ENCODE data around the gene NXPH3. TPM values are rescaled to one million over a fixed set of nuclear protein-coding genes. Genes with fewer than 3 reads are reported as not detected.
"Not testable (repeated sequence)": the region's sequence is repeated elsewhere in the genome, so short reads cannot be mapped to it uniquely, and the experiment has no call there.

The NXPH3 gene
- polyA plus RNA-seq, 1 of the 3 experiments (the other 2 are of a cell fraction): 0.30 TPM

GRCh38 chr17:49549691-49550678 is 25.7 kb upstream of the NXPH3 start:
- Histone ChIP-seq H3K79me2 (ENCODE audit: insufficient read depth) (no peaks in the 10 kb centered on the region), H3F3A (replicated peaks; ENCODE audit: insufficient read depth) (no peaks in the 10 kb centered on the region), H3K4me2 (no peak overlapping the region), H3K9ac (no peak overlapping the region), H3K4me1 (ENCODE audit: control insufficient read depth in 1 of 2, insufficient read depth in 2 of 2, low read depth in 1 of 2, low read length in 1 of 2) (peaks cover 0 to 43% of the 10 kb centered on the region in 2 experiments; a peak in 1 of 4 replicates), H3K27me3 (ENCODE audit: insufficient read depth) (no peaks in the 10 kb centered on the region), H3K36me3 (replicated peaks in 1 of 2; ENCODE audit: control insufficient read depth in 1 of 2, insufficient read depth in 2 of 2, low read length in 1 of 2) (no peaks in the 10 kb centered on the region), H3K4me3 (ENCODE audit: low read depth in 2 of 2, low read length in 1 of 2) (no peak overlapping the region), H2AFZ (ENCODE audit: low read depth) (no peak overlapping the region), H4K20me1 (ENCODE audit: insufficient read depth) (no peaks in the 10 kb centered on the region), H3K9me2 (no peaks in the 10 kb centered on the region), H3K27ac (ENCODE audit: low read depth in 2 of 2, low read length in 1 of 2) (no peak overlapping the region), H3K9me3 (no peaks in the 10 kb centered on the region)
- TF ChIP-seq SIN3A (IDR thresholded peaks at IDR 0.05; ENCODE audit: borderline replicate concordance, low read depth, low read length) (no peak), RXRA (IDR thresholded peaks at IDR 0.05; ENCODE audit: borderline replicate concordance, low read depth) (no peak), EZH2phosphoT487 (IDR thresholded peaks at IDR 0.05; ENCODE audit: borderline replicate concordance, low read depth) (no peak), USF1 (IDR thresholded peaks at IDR 0.05; ENCODE audit: borderline replicate concordance, low read depth) (no peak), NFIC (IDR thresholded peaks at IDR 0.05; ENCODE audit: borderline replicate concordance) (no peak)
- CTCF ChIA-PET: interaction anchor here (0.9 to 17.1 kb wide), 9 partner anchors 18 to 145 kb away, joined by 3 to 499 read pairs (median 4); partner anchors contain the start of genes NGFR and PHB1
- 89% methylated on average over 14 of the region's 20 CpGs for WGBS (ENCODE audit: low lambda C conversion rate)
- DNase-seq: peak; percentile 49
- POLR2A ChIA-PET: no interaction called here

GRCh38 chr17:49550764-49551163 is 24.9 kb upstream of the NXPH3 start:
- H3K27ac ChIP-seq (ENCODE audit: low read depth in 2 of 2, low read length in 1 of 2); H3K79me2 ChIP-seq (ENCODE audit: insufficient read depth); H3K36me3 ChIP-seq (replicated peaks in 1 of 2; ENCODE audit: control insufficient read depth in 1 of 2, insufficient read depth in 2 of 2, low read length in 1 of 2); H3K9ac ChIP-seq; H3K4me3 ChIP-seq (ENCODE audit: low read depth in 2 of 2, low read length in 1 of 2); H3K27me3 ChIP-seq (ENCODE audit: insufficient read depth); POLR2A ChIA-PET; H3K9me2 ChIP-seq; H2AFZ ChIP-seq (ENCODE audit: low read depth); H3K9me3 ChIP-seq; H3K4me2 ChIP-seq; H3F3A ChIP-seq (replicated peaks; ENCODE audit: insufficient read depth); DNase-seq; H4K20me1 ChIP-seq (ENCODE audit: insufficient read depth): not testable (repeated sequence)
- CTCF ChIA-PET: interaction anchor here (1.1 to 48.9 kb wide), 6 partner anchors 17 to 145 kb away, joined by 3 to 2107 read pairs (median 322); partner anchors contain the start of genes NGFR, PHB1, SLC35B1 and SPOP
- peaks cover 0 to 35% of the 10 kb centered on the region in 2 experiments; a peak in 1 of 4 replicates for H3K4me1 ChIP-seq (ENCODE audit: control insufficient read depth in 1 of 2, insufficient read depth in 2 of 2, low read depth in 1 of 2, low read length in 1 of 2)
- WGBS (ENCODE audit: low lambda C conversion rate): 89% methylated on average over 9 of the region's 9 CpGs

GRCh38 chr17:49551221-49552069 is 24.2 kb upstream of the NXPH3 start:
- no peaks in the 10 kb centered on the region for H3K9me2 ChIP-seq
- ChIA-PET POLR2A (no interaction called here), CTCF (interaction anchor here (1.1 to 48.9 kb wide), 8 partner anchors 16 to 146 kb away, joined by 3 to 2107 read pairs (median 100); partner anchors contain the start of genes NGFR, PHB1, SLC35B1 and SPOP)
- no peaks in the 10 kb centered on the region for H3K9me3 ChIP-seq
- WGBS (ENCODE audit: low lambda C conversion rate): 91% methylated on average over 12 of the region's 12 CpGs
- no peak overlapping the region for H2AFZ ChIP-seq (ENCODE audit: low read depth)
- no peak overlapping the region for H3K9ac ChIP-seq
- peaks cover 0 to 36% of the 10 kb centered on the region in 2 experiments; a peak in 1 of 4 replicates for H3K4me1 ChIP-seq (ENCODE audit: control insufficient read depth in 1 of 2, insufficient read depth in 2 of 2, low read depth in 1 of 2, low read length in 1 of 2)
- H3K27ac ChIP-seq (ENCODE audit: low read depth in 2 of 2, low read length in 1 of 2): no peak overlapping the region
- H3K4me2 ChIP-seq: no peak overlapping the region
- no peaks in the 10 kb centered on the region for H4K20me1 ChIP-seq (ENCODE audit: insufficient read depth)
- peak; percentile 23 for DNase-seq
- H3K27me3 ChIP-seq (ENCODE audit: insufficient read depth): no peaks in the 10 kb centered on the region
- no peak overlapping the region for H3K4me3 ChIP-seq (ENCODE audit: low read depth in 2 of 2, low read length in 1 of 2)
- no peaks in the 10 kb centered on the region for H3F3A ChIP-seq (replicated peaks; ENCODE audit: insufficient read depth)
- H3K79me2 ChIP-seq (ENCODE audit: insufficient read depth): no peaks in the 10 kb centered on the region
- no peaks in the 10 kb centered on the region for H3K36me3 ChIP-seq (replicated peaks in 1 of 2; ENCODE audit: control insufficient read depth in 1 of 2, insufficient read depth in 2 of 2, low read length in 1 of 2)
- no peak for TF ChIP-seq NFIC (IDR thresholded peaks at IDR 0.05; ENCODE audit: borderline replicate concordance)
- no peak for TF ChIP-seq USF2 (IDR thresholded peaks at IDR 0.05; ENCODE audit: borderline replicate concordance, low read depth, low read length)
- no peak for TF ChIP-seq SMC3 (IDR thresholded peaks at IDR 0.05; ENCODE audit: low read depth, low read length)
- no peak for TF ChIP-seq IRF3 (IDR thresholded peaks at IDR 0.05; ENCODE audit: low read depth, low read length)
- TF ChIP-seq REST (IDR thresholded peaks at IDR 0.05; ENCODE audit: low read depth, low read length): no peak

Data from SK-N-SH (cell line).